ENCODE results near the gene CNKSR3.

Gene CNKSR3

DNA sequence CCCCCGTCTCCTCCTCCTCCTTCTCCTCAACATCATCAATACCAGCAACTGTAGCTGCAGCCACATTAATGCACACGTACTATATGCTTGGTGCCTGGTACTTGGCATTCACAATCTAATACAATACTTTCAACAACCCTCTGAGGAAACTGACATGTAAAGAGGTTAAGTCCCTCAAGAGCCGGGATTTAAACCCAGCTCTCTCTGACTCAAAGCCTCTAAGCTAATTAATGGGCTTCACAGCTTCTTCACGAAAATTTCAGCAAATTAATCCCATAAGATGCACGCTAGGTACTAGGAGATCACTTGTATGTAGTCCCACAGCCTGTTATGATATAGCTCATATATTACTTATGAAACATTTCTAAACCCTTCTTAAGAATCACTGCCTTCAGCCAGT is 80.8 kb downstream of the CNKSR3 start:
- DNase-seq (ENCODE audit: low read depth) = no peak
- H3K4me3 ChIP-seq (replicated peaks; ENCODE audit: low read depth, low read length) = no peak overlapping the region
- no peak for TF ChIP-seq CTCF (IDR thresholded peaks at IDR 0.05; ENCODE audit: low read length, missing control alignments)

GRCh38 chr6:154428897-154429296 is 81.6 kb downstream of the CNKSR3 start:
- no peak for DNase-seq (ENCODE audit: low read depth)

DNA sequence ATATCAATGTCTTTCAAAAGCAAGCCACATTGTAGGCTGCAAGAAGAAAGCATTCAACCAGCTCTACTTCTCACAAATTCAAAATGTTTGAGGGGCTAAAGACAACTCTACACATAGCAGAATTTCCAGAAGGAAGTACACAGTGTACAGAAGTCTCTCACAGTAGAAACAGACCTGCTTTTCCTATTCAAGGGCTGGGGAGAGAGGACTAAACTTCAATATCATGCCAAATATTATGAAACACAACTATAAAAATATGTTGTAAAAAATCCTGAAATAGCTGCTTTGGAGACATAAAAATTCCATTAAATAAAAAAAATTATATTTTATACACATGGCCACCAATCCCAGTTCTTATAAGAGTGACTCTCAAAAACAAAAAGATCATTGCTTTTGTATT is 83.0 kb downstream of the CNKSR3 start:
- H3K4me3 ChIP-seq (replicated peaks; ENCODE audit: low read depth, low read length) = no peak overlapping the region
- no peak for TF ChIP-seq CTCF (IDR thresholded peaks at IDR 0.05; ENCODE audit: low read length, missing control alignments)
- DNase-seq (ENCODE audit: low read depth) = no peak

More at GRCh38 chr6:154428897-154429296, 81.6 kb downstream of the CNKSR3 start:
- TF ChIP-seq CTCF (IDR thresholded peaks at IDR 0.05; ENCODE audit: low read length, missing control alignments) = no peak
- no peak overlapping the region for H3K4me3 ChIP-seq (replicated peaks; ENCODE audit: low read depth, low read length)

DNA sequence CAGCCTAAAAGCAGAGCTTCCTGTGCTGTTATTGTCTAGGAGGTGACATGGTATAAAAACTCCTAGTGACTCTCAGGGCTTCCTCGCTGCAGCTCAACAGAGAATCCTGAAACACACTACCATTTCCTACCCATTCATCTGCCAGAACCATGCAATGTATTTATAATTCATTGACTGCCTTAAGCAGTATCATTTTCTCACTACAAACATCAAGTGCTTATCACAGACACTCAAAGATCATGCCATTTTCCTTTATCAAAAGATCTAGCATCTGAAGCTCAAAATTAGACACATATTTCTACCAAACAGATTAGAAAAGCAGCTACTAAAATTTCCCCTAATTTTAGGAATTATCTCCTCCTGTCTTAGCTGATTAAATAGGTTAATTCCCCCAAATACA is 83.5 kb downstream of the CNKSR3 start:
- TF ChIP-seq CTCF (IDR thresholded peaks at IDR 0.05; ENCODE audit: low read length, missing control alignments) = no peak
- no peak overlapping the region for H3K4me3 ChIP-seq (replicated peaks; ENCODE audit: low read depth, low read length)
- DNase-seq (ENCODE audit: low read depth) = no peak

DNA sequence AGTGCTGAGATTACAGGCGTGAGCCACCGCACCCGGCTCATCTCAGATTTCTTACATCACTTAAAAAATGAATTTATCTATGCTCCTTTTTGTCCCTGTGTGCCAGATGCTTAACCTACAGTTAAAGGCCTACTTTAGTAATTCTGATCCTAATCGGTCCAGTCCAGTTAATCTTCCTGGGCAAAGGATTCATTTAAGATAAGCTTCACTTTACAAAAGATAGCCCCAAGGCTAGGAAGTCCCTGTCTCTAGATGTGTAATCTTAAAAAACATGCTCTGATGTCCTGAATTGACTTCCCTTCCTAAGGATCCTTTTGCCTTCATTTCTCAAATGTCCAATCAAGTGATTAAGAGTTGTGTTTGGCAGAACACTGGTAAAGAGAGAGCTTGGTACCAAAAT is 85.5 kb downstream of the CNKSR3 start:
- TF ChIP-seq CTCF (IDR thresholded peaks at IDR 0.05; ENCODE audit: low read length, missing control alignments) = no peak
- DNase-seq (ENCODE audit: low read depth) = no peak

DNA sequence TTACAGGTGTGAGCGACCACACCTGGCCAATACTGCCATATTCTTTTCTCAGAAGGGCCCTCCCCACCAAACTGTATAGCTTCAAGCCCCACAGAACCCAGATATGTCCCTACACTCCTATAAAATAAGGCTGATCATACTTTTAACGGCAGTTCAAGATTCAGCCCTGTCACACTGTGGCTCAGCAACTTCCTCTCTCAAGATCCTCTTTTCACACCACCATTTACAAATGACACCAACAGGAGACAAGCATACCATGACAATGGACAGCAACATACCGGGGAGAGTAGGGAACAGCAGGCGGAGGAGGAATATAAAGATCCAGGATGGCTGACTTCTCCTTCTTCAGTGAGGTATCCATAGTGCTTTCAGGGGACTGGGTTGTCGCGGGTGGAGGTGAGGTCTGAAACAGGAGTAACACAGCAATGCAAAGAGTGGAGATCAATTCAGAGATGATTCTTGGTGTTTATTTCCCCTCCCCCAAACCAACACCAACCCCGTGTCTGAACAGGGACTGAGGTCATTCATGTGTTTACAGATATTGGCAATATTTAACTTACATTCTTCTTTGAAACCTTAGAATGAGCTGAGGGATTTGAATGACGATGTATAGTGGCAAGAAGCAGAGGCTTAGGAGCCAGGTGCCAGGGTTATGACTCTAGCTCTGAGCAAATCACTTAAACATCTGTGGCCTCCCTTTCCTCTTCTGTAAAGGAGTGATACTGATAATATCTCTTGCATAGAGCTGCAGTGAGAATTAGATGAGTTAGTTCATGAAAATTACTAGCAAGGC is 96.3 kb downstream of the CNKSR3 start:
- TF ChIP-seq CTCF (IDR thresholded peaks at IDR 0.05; ENCODE audit: low read length, missing control alignments) = no peak
- H3K4me3 ChIP-seq (replicated peaks; ENCODE audit: low read depth, low read length) = no peak overlapping the region
- DNase-seq (ENCODE audit: low read depth) = no peak

More for the DNA sequence above, 85.5 kb downstream of the CNKSR3 start:
- no peak overlapping the region for H3K4me3 ChIP-seq (replicated peaks; ENCODE audit: low read depth, low read length)
